B cell (primary cell): ENCODE data around the gene MAN1B1. TPM values are rescaled to one million over a fixed set of nuclear protein-coding genes. Genes with fewer than 3 reads are reported as not detected.

ENCODE experiments used
- ATAC-seq: fragments of 200-7000 bp; cut with Tn5 transposase; one replicate; pipeline ENCODE4 v1.10.0; 2021; ENCODE audit warnings: low read depth, mild to moderate bottlenecking, moderate number of reproducible peaks, moderate library complexity
- CTCF ChIA-PET: fragments of 350-600 bp; sonication (Branson Sonifier 250); formaldehyde crosslinking; loops from one replicate; lab custom pipeline; 2021; ENCODE audit warnings: antibody characterized with exemption, inconsistent platforms; lab: Charles Lee
- POLR2A ChIA-PET: fragments of 350-600 bp; sonication (Branson Sonifier 250); formaldehyde crosslinking; loops from one replicate; lab custom pipeline; 2021; ENCODE audit warnings: antibody characterized with exemption; lab: Charles Lee
- DNase-seq: peaks from one replicate; pipeline ENCODE4 v3.0.0; 2013
- H2AFZ ChIP-seq: 2 replicates; pipeline ENCODE4 v1.6.1; 2012; ENCODE audit warnings: mild to moderate bottlenecking, low read depth, low read length; ENCODE audit not compliant: insufficient read depth, poor library complexity, severe bottlenecking
- H3K27ac ChIP-seq, 2 donors: 1 replicate in 1 of 2; 2 replicates in 1 of 2; pipeline ENCODE4 v1.5.1; 2012 to 2013; ENCODE audit warnings: low read length in 2 of 2, mild to moderate bottlenecking in 2 of 2, moderate library complexity in 1 of 2
- H3K27me3 ChIP-seq, 4 experiments: fragments of 200-600 bp in 1 of 4; sonication (generic) in 1 of 4; replicated peaks in 1 of 4; 1 replicate in 2 of 4; 2 replicates in 2 of 4; pipeline versions ENCODE4 v1.6.1 to v1.7.0; 2013 to 2016; ENCODE audit warnings: low read length in 3 of 4, mild to moderate bottlenecking in 2 of 4, mixed read lengths in 1 of 4, moderate library complexity in 1 of 4; ENCODE audit not compliant: insufficient read depth in 4 of 4, control insufficient read depth in 3 of 4; ENCODE audit errors: control extremely low read depth in 1 of 4
- H3K36me3 ChIP-seq, 2 experiments: replicated peaks in 1 of 2; 1 replicate in 1 of 2; 2 replicates in 1 of 2; pipeline versions ENCODE4 v1.6.1 to v1.7.1; 2013; ENCODE audit warnings: low read length in 1 of 2; ENCODE audit not compliant: insufficient read depth in 2 of 2, control insufficient read depth in 1 of 2; ENCODE audit errors: control extremely low read depth in 1 of 2, extremely low read depth in 1 of 2
- H3K4me1 ChIP-seq, 2 donors: fragments of 200-600 bp in 1 of 2; sonication (generic) in 1 of 2; 1 replicate in 1 of 2; 2 replicates in 1 of 2; pipeline versions ENCODE4 v1.5.1 to v1.6.1; 2013 to 2017; ENCODE audit warnings: low read length in 2 of 2; ENCODE audit not compliant: control insufficient read depth in 2 of 2, insufficient read depth in 2 of 2
- H3K4me2 ChIP-seq: replicated peaks from 2 replicates; pipeline ENCODE3; 2012; ENCODE audit warnings: mild to moderate bottlenecking, low read depth, low read length; ENCODE audit not compliant: poor library complexity, severe bottlenecking
- H3K4me3 ChIP-seq, 5 experiments: fragments of 200-600 bp in 1 of 5; sonication (generic) in 1 of 5; 1 replicate in 3 of 5; 2 replicates in 2 of 5; pipeline versions ENCODE4 v1.5.1 to v1.7.0; 2011 to 2016; ENCODE audit warnings: low read length in 4 of 5, mild to moderate bottlenecking in 4 of 5, low read depth in 2 of 5, control low read depth in 1 of 5, moderate library complexity in 1 of 5; ENCODE audit not compliant: insufficient read depth in 1 of 5; ENCODE audit errors: control extremely low read depth in 1 of 5, extremely low read depth in 1 of 5
- H3K79me2 ChIP-seq: fragments of 200-600 bp; sonication (generic); one replicate; pipeline ENCODE4 v1.6.0; 2016; ENCODE audit warnings: low read length; ENCODE audit not compliant: control insufficient read depth, insufficient read depth
- H3K9ac ChIP-seq: fragments of 200-600 bp; sonication (generic); 2 replicates; pipeline ENCODE4 v1.6.1; 2017; ENCODE audit warnings: mild to moderate bottlenecking, low read length, moderate library complexity
- H3K9me3 ChIP-seq, 3 donors: one replicate each; pipeline versions ENCODE4 v1.6.1 to v1.7.1; 2013; ENCODE audit warnings: low read length in 2 of 3; ENCODE audit not compliant: control insufficient read depth in 2 of 3, insufficient read depth in 1 of 3; ENCODE audit errors: control extremely low read depth in 1 of 3
- H4K20me1 ChIP-seq: 2 replicates; pipeline ENCODE4 v1.6.0; 2012; ENCODE audit warnings: mild to moderate bottlenecking, low read length; ENCODE audit not compliant: insufficient read depth, control insufficient read depth, poor library complexity, severe bottlenecking
- H3K27ac Mint-ChIP-seq: one replicate; pipeline ENCODE4 v1.8.0; 2021; ENCODE audit warnings: mixed read lengths
- H3K27me3 Mint-ChIP-seq: one replicate; pipeline ENCODE4 v1.8.0; 2021; ENCODE audit warnings: mixed read lengths
- H3K4me1 Mint-ChIP-seq: one replicate; pipeline ENCODE4 v1.8.0; 2021; ENCODE audit warnings: mixed read lengths
- H3K4me3 Mint-ChIP-seq: one replicate; pipeline ENCODE4 v1.8.0; 2021; ENCODE audit warnings: mixed read lengths
- H3K9me3 Mint-ChIP-seq: one replicate; pipeline ENCODE4 v1.8.0; 2022; ENCODE audit warnings: mixed read lengths; ENCODE audit not compliant: insufficient read depth
- EZH2 ChIP-seq: IDR thresholded peaks from 2 replicates; pipeline ENCODE4 v1.6.1; 2012; ENCODE audit warnings: borderline replicate concordance, low read depth, mild to moderate bottlenecking, moderate library complexity, low read length; ENCODE audit not compliant: insufficient read depth, poor library complexity, severe bottlenecking
- WGBS: methylation state at CpG from one replicate; pipeline ENCODE4 v1.1.5; 2013; ENCODE audit warnings: missing lambda C conversion rate; ENCODE audit not compliant: insufficient coverage; 5-methylcytosine and 5-hydroxymethylcytosine counted together
- intact Hi-C: fragments of 100-400 bp; cut with micrococcal nuclease; formaldehyde crosslinking; loops from one replicate; pipeline ENCODE4 v1.10.0; 2022
- polyA plus RNA-seq: library from polyadenylated mRNA; depleted of rRNA; stranded (reverse); fragments of >200 nt; gene quantifications from 2 replicates; pipeline ENCODE4 v1.2.3, GENCODE V29; 2012
- total RNA-seq, 2 donors: library from RNA; stranded (reverse); fragments of 120-200 nt in 1 of 2; gene quantifications; 1 replicate in 1 of 2; 2 replicates in 1 of 2; pipeline versions ENCODE4 v1.2.3 to v1.2.4, GENCODE V29; 2013 to 2022
- TF ChIP-seq, protein P1 (sequence below): fragments of 200-600 bp; IDR thresholded peaks from one replicate; pipeline ENCODE4 v1.8.0; 2022; ENCODE audit warnings: antibody characterized with exemption, mild to moderate bottlenecking

MAN1B1 gene
- total and polyA plus RNA-seq, 2 donors (not counting 1 experiment from before 2014, with no cell fraction given) = 47.0 to 68.4 TPM

GRCh38 chr9:137128862-137129455, 42.2 kb downstream of the MAN1B1 start:
- DNase-seq (peak; percentile 66), ATAC-seq (no peak)
- POLR2A ChIA-PET = interaction anchor here (0.5 to 3.2 kb wide), 10 partner anchors 23 to 366 kb away, joined by 3 to 21 read pairs (median 4); partner anchors contain the start of genes ANAPC2, SSNA1, TPRN and TUBB4B
- peaks cover 34% of the 10 kb centered on the region for H3K4me1 Mint-ChIP-seq
- TF ChIP-seq, protein P1, sequence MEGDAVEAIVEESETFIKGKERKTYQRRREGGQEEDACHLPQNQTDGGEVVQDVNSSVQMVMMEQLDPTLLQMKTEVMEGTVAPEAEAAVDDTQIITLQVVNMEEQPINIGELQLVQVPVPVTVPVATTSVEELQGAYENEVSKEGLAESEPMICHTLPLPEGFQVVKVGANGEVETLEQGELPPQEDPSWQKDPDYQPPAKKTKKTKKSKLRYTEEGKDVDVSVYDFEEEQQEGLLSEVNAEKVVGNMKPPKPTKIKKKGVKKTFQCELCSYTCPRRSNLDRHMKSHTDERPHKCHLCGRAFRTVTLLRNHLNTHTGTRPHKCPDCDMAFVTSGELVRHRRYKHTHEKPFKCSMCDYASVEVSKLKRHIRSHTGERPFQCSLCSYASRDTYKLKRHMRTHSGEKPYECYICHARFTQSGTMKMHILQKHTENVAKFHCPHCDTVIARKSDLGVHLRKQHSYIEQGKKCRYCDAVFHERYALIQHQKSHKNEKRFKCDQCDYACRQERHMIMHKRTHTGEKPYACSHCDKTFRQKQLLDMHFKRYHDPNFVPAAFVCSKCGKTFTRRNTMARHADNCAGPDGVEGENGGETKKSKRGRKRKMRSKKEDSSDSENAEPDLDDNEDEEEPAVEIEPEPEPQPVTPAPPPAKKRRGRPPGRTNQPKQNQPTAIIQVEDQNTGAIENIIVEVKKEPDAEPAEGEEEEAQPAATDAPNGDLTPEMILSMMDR = no peak
- TF ChIP-seq EZH2 = no peak
- H4K20me1 ChIP-seq = no peaks in the 10 kb centered on the region
- H3K9me3 Mint-ChIP-seq = no peaks in the 10 kb centered on the region
- peak overlapping the region; percentile 71 to 93 for H3K27ac ChIP-seq
- 20% methylated on average over 37 of the region's 37 CpGs for WGBS
- H3K27me3 ChIP-seq = no peaks in the 10 kb centered on the region
- peak overlapping the region; percentile 86 for H2AFZ ChIP-seq
- peak overlapping the region; percentile 94 for H3K4me2 ChIP-seq
- H3K4me3 ChIP-seq = peak overlapping the region; percentile 8 to 82 (median 73)
- intact Hi-C loops = loop anchor here (2.0 to 5.0 kb wide), 3 partner anchors 42 to 72 kb away; partner anchors contain the start of genes ANAPC2, MAN1B1, SSNA1 and TPRN
- peak overlapping the region; percentile 95 for H3K27ac Mint-ChIP-seq
- H3K4me3 Mint-ChIP-seq = peak overlapping the region; percentile 89
- peaks cover 4% of the 10 kb centered on the region for H3K27me3 Mint-ChIP-seq
- peaks cover 30% of the 10 kb centered on the region for H3K79me2 ChIP-seq
- peaks cover 0 to 8% (median 0%) of the 10 kb centered on the region in 3 donors for H3K9me3 ChIP-seq
- CTCF ChIA-PET = interaction anchor here (0.9 to 2.6 kb wide), 9 partner anchors 10 to 149 kb away, joined by 3 to 11 read pairs (median 4); partner anchors contain the start of genes MAN1B1, RNF224 and TOR4A
- H3K4me1 ChIP-seq = peaks cover 31 to 35% of the 10 kb centered on the region in 2 donors
- H3K36me3 ChIP-seq = no peaks in the 10 kb centered on the region
- peak overlapping the region; percentile 84 for H3K9ac ChIP-seq
